ENCODE measurements around the gene FUOM.

Gene FUOM

DNA sequence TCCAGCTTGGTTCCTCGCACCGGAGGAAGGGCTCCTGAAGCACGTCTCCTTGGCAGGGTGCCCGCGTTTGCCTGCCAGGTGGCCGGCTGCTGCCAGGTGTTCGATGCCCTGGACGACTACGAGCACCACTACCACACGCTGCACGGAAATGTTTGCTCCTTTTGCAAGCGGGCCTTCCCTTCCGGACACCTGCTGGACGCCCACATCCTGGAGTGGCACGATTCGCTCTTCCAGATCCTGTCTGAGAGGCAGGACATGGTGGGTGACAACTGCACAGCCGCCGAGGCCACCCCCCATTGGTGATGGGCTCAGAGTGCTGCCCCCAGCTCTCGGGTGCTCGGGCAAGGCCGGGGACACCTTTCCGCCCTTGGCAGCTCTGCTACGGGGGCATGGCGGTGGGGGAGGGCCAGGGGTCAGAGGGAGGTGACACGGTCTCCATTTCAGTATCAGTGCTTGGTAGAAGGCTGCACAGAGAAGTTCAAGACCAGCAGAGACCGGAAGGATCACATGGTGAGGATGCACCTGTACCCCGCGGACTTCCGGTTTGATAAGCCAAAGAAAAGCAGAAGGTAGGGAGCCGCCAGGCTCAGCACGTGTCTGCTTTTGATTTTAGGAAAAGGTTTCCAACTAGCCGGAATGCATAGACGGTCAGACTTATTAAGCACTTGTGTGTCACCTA lies 48.0 kb downstream of the FUOM start:
- no peak for DNase-seq

DNA sequence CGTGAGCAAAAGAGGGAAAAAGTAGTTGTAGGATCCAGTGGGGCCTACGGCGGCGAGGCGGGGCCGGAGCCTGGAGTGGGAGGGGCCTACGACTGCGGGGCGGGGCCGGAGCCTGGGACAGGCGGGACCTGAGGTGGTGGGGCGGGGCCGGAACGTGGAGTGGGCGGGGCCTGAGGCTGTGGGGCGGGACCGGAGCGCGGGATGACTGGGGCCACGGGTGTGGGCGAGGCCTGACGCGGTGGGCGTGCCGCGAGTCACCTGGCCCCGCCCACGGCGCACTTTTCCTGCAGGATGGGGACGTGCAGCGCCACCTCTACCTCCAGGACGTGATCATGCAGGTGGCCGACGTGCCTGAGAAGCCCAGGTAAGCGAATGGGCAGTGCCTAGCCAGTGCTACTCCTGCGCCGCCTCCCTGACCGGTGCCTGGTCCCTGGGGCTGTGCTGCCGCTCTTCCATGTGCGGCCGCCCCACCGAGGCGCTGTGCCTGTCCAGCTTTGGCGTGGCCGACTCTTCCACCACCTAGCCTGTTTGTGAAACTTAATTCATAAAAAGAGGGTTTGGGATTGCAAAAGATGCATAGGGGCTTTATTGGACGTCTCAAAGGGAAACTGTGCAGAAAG lies 48.6 kb downstream of the FUOM start:
- DNase-seq, result peak; percentile 93

DNA sequence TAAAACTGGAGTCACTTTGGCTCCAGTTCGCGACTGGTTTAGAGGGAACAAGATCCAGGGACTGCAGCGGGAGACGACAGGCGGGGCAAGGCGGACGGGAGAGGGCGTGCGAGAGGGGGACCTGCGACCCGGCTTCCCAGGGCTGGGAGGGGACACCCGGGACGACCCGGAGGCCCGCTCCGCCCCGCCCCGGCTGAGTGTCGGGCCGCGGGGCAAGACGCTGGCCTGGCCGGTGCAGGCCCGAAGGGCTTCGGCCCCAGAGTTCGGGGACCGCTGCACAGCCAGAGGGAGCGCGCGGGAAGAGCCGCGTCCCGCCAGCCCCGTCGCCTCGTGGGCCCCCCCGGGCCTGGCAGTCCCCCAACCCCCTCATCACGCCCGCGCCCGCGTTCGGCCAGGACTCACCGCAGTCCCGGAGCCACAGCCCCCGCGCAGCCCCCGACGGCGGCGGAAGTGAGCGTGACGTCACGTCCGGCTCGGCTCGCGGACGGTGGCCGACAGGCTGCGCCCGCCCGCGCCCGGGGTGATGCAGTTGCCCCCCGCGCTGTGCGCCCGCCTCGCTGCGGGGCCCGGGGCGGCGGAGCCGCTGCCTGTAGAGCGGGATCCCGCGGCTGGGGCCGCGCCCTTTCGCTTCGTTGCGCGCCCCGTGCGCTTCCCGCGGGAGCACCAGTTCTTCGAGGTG lies 49.3 kb downstream of the FUOM start, which contains the start of the genes TUBGCP2 and ZNF511:
TUBGCP2 (minus strand) TSS at position 452 of the 679 bp plus-strand sequence. CDS start 5,931 bp downstream, outside the sequence.
ZNF511 (plus strand) TSS at position 494 of the 679 bp plus-strand sequence; CDS start at position 524, 30 bp downstream.
- peak; percentile 87 for DNase-seq

DNA sequence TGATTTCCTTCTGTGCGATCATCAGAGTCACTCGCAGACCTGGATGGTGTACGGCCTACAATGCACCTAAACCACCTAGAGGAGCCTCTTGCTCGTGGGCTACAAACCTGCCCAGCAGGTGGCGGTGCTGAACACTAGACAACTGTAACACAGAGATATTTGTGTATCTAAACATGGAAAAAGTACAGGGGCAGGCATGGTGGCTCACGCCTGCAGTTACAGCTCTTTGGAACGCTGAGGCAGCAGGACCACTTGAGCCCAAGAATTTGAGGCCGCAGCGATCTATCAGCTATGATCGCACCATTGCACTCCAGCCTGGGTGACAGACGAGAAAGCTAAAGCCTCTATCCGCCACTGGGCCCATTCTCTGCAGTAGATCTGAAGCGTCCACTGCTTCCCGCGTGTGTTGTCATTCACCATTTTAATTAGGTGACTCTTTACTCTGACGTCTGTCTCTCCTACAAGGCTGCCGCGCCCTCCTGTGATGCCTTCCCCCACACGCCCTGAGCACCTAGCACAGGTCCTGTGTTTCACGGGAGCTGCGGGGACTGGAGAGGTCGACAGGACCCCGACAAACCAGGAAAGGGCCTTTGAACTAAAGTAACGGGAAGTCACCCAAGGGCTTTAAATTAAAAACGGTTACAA lies 49.9 kb downstream of the FUOM start:
- DNase-seq, result peak; percentile 92

DNA sequence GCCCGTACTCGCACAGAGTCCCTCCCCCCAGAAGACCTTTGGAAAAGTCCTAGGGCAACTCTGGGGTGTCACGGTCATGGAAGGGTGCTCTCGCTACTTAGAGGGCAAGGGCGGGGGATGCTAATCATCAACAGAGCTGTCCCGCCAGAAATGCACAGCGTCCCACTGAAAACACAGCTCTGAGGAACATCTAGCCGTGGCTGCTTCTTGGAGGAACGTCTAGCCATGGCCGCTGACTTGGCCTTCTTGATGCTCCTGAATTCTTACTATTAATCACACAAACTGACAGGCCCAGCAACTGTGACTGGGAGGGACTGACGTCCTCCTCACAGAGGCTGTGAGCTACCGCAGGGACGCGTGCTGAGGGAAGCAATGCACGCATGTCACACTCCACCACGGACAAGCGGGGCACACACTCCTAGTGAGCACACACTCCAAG lies 50.9 kb downstream of the FUOM start:
- no peak for DNase-seq

DNA sequence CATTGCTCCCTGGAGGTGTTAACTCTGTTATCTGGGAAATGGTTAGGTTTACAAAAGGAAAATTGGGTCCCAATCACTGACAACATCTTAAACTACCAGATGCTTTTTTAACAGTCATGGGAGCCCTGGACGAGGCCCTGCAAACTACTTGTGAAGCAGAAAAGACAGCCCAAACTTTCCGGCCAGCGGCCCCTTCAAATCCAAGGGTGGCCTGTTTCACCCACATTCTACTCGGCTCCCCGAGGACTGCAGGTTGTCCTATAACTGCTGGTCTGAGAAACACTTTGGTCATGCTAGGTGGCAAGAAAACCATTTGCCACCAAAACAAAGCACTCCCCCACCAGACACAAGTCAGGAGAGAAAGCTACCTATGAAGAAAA lies 51.7 kb downstream of the FUOM start:
- no peak for DNase-seq
